HepG2 (cell line): ENCODE results near the gene MYO16. TPM values are rescaled to one million over a fixed set of nuclear protein-coding genes. Genes with fewer than 3 reads are reported as not detected.

ENCODE experiments used
- ATAC-seq: fragments of 200-7000 bp; cut with Tn5 transposase; 3 replicates; pipeline ENCODE4 v1.9.1; 2020; ENCODE audit warnings: mild to moderate bottlenecking, moderate library complexity
- BruUV-seq: library from RNA; stranded (reverse); fragments of 400-500 nt; replicated peaks from 2 replicates; lab custom pipeline; 2021; lab: Mats Ljungman, UMichigan
- CTCF ChIA-PET: fragments of 300-600 bp; formaldehyde crosslinking; extraction: SDS; loops from one replicate; lab custom pipeline; 2021; ENCODE audit warnings: low total read pairs, inconsistent platforms, low intra/inter-chr PET ratio; lab: Yijun Ruan, JAX
- POLR2A ChIA-PET: fragments of 350-600 bp; sonication (Branson Sonifier 250); formaldehyde crosslinking; loops from one replicate; lab custom pipeline; 2020; ENCODE audit warnings: antibody characterized with exemption, inconsistent platforms; lab: Yijun Ruan, JAX
- DNase-seq: peaks from one replicate; pipeline ENCODE4 v3.0.0-alpha.2; 2015; ENCODE audit warnings: low spot score
- FAIRE-seq: peaks from 3 replicates; lab custom pipeline; 2011; peaks lifted over from hg19 to GRCh38; lab: Jason Lieb, UNC
- H2AFZ ChIP-seq: one replicate; pipeline ENCODE4 v1.6.1; 2011; ENCODE audit warnings: low read length, inconsistent platforms
- H3K27ac ChIP-seq: fragments of 300-600 bp; 3 replicates; pipeline ENCODE4 v1.8.0; 2011; ENCODE audit warnings: mixed run types, mild to moderate bottlenecking, mixed read lengths, low read length, inconsistent platforms; ENCODE audit not compliant: insufficient read depth; ENCODE audit errors: extremely low read length
- H3K27me3 ChIP-seq, 2 experiments: fragments of 200-600 bp in 1 of 2; 2 replicates in 1 of 2; 3 replicates in 1 of 2; pipeline versions ENCODE4 v1.6.0 to v1.8.0; 2011; ENCODE audit warnings: low read length in 2 of 2, mild to moderate bottlenecking in 2 of 2, moderate library complexity in 2 of 2, inconsistent platforms in 1 of 2; ENCODE audit not compliant: insufficient read depth in 2 of 2, control insufficient read depth in 1 of 2
- H3K36me3 ChIP-seq, 2 experiments: fragments of 200-600 bp in 1 of 2; replicated peaks in 1 of 2; 2 replicates in 1 of 2; 3 replicates in 1 of 2; pipeline versions ENCODE4 v1.5.1 to v1.8.0; 2011; ENCODE audit warnings: low read length in 2 of 2, inconsistent platforms in 1 of 2; ENCODE audit not compliant: insufficient read depth in 2 of 2, control insufficient read depth in 1 of 2
- H3K4me1 ChIP-seq: 2 replicates; pipeline ENCODE4 v1.5.1; 2012; ENCODE audit warnings: low read length, inconsistent platforms; ENCODE audit not compliant: insufficient read depth
- H3K4me2 ChIP-seq: 2 replicates; pipeline ENCODE4 v1.6.0; 2011; ENCODE audit warnings: low read depth, low read length, inconsistent platforms
- H3K4me3 ChIP-seq, 3 experiments: fragments of 200-600 bp in 1 of 3; sonication (generic), shearing (Covaris generic) in 1 of 3; replicated peaks in 1 of 3; 2 replicates each; pipeline ENCODE4 v1.5.1; 2011 to 2016; ENCODE audit warnings: low read length in 3 of 3, inconsistent platforms in 2 of 3, low read depth in 2 of 3, mild to moderate bottlenecking in 2 of 3, control low read depth in 1 of 3, mixed read lengths in 1 of 3; ENCODE audit not compliant: insufficient read depth in 1 of 3
- H3K79me2 ChIP-seq: one replicate; pipeline ENCODE4 v1.6.1; 2011; ENCODE audit warnings: low read length, inconsistent platforms; ENCODE audit not compliant: insufficient read depth
- H3K9ac ChIP-seq: 2 replicates; pipeline ENCODE4 v1.6.0; 2011; ENCODE audit warnings: mild to moderate bottlenecking, low read depth, low read length, inconsistent platforms; ENCODE audit not compliant: insufficient read depth
- H3K9me3 ChIP-seq: 2 replicates; pipeline ENCODE4 v1.5.1; 2012; ENCODE audit warnings: mild to moderate bottlenecking, low read length
- H4K20me1 ChIP-seq: 2 replicates; pipeline ENCODE4 v1.6.0; 2011; ENCODE audit warnings: inconsistent platforms, mild to moderate bottlenecking, low read length, moderate library complexity; ENCODE audit not compliant: insufficient read depth
- ARHGAP35 ChIP-seq: sonication (generic); formaldehyde crosslinking; IDR thresholded peaks from 2 replicates; pipeline ENCODE4 v1.9.0; 2022; ENCODE audit warnings: mild to moderate bottlenecking, inconsistent platforms, moderate library complexity, missing genetic modification reagents, borderline replicate concordance
- ATM ChIP-seq: fragments of 450-650 bp; IDR thresholded peaks from 2 replicates; pipeline ENCODE4 v1.7.1; 2017; ENCODE audit warnings: mild to moderate bottlenecking, borderline replicate concordance
- CENPX ChIP-seq: sonication (generic); formaldehyde crosslinking; IDR thresholded peaks from 2 replicates; pipeline ENCODE4 v1.9.0; 2021; ENCODE audit warnings: mild to moderate bottlenecking, missing genetic modification reagents, moderate library complexity
- EED ChIP-seq: sonication (generic); formaldehyde crosslinking; IDR thresholded peaks from 2 replicates; pipeline ENCODE4 v1.5.0; 2020; ENCODE audit warnings: mild to moderate bottlenecking, missing genetic modification reagents
- FOXA1 ChIP-seq, 2 experiments: fragments of 450-650 bp in 1 of 2; sonication (generic) in 1 of 2; formaldehyde crosslinking in 1 of 2; IDR thresholded peaks; 2 replicates each; pipeline versions ENCODE4 v1.4.0 to v1.6.1; 2016 to 2020; ENCODE audit warnings: missing genetic modification reagents in 1 of 2
- HIVEP1 ChIP-seq: sonication (generic); formaldehyde crosslinking; IDR thresholded peaks from 2 replicates; pipeline ENCODE4 v1.4.0; 2020; ENCODE audit warnings: mild to moderate bottlenecking, missing genetic modification reagents
- IRF2 ChIP-seq: IDR thresholded peaks from 2 replicates; pipeline ENCODE4 v1.6.1; 2018; ENCODE audit warnings: missing genetic modification reagents, missing compliant biosample characterization
- MAFF ChIP-seq: IDR thresholded peaks from 2 replicates; pipeline ENCODE4 v1.6.1; 2011; ENCODE audit warnings: low read depth, low read length, improper control_type of control experiment
- MIER2 ChIP-seq: IDR thresholded peaks from 2 replicates; pipeline ENCODE4 v1.6.1; 2016; ENCODE audit warnings: missing biosample characterization, missing genetic modification reagents
- MTF2 ChIP-seq: sonication (generic); formaldehyde crosslinking; IDR thresholded peaks from 2 replicates; pipeline ENCODE4 v1.5.0; 2020; ENCODE audit warnings: missing genetic modification reagents, borderline replicate concordance
- NFE2L1 ChIP-seq: sonication (generic); formaldehyde crosslinking; IDR thresholded peaks from 2 replicates; pipeline ENCODE4 v1.4.0; 2020; ENCODE audit warnings: missing genetic modification reagents, mild to moderate bottlenecking, borderline replicate concordance
- RFX1 ChIP-seq: fragments of 450-650 bp; IDR thresholded peaks from 2 replicates; pipeline ENCODE4 v1.6.1; 2017
- ZNF24 ChIP-seq: fragments of 450-650 bp; IDR thresholded peaks from 2 replicates; pipeline ENCODE4 v1.6.1; 2017; ENCODE audit warnings: antibody characterized with exemption, mild to moderate bottlenecking
- ZSCAN30 ChIP-seq: sonication (generic); formaldehyde crosslinking; IDR thresholded peaks from 2 replicates; pipeline ENCODE4 v1.5.0; 2020; ENCODE audit warnings: mild to moderate bottlenecking, missing genetic modification reagents
- WGBS: methylation state at CpG from one replicate; pipeline ENCODE4 v1.1.6; 2017; ENCODE audit warnings: low lambda C conversion rate; 5-methylcytosine and 5-hydroxymethylcytosine counted together
- in situ Hi-C: cut with HindIII; loops from 2 replicates; pipeline ENCODE4 v1.10.0; 2017; ENCODE audit warnings: low pct_unique_long_range_greater_than_20kb; ENCODE audit not compliant: extremely low pct_ligation_motif_present
- intact Hi-C: fragments of 100-400 bp; cut with micrococcal nuclease; formaldehyde crosslinking; loops from one replicate; pipeline ENCODE4 v1.10.0; 2022; ENCODE audit not compliant: unreplicated experiment
- polyA plus RNA-seq, 8 experiments: library from polyadenylated mRNA; depleted of rRNA in 3 of 8; stranded (reverse) in 7 of 8; unstranded in 1 of 8; fragments of >200 nt; fragmentation: Illumina TruSeq in 4 of 8; extraction: Trizol in 4 of 8; gene quantifications; 2 replicates each; pipeline versions ENCODE4 v1.2.1 to v1.2.3, GENCODE V29; 2011 to 2016; ENCODE audit warnings: low read depth in 4 of 8, missing spikeins in 1 of 8, mixed read lengths in 1 of 8; ENCODE audit not compliant: insufficient read depth in 1 of 8
- total RNA-seq, 5 experiments: library from RNA; depleted of rRNA; stranded (reverse); fragments of >200 nt; fragmentation: Illumina TruSeq; extraction: Trizol; gene quantifications; 2 replicates each; pipeline ENCODE4 v1.2.3, GENCODE V29; 2016; ENCODE audit warnings: low read depth in 1 of 5
- TF ChIP-seq, protein P1 (sequence below): sonication (generic); formaldehyde crosslinking; conservative IDR thresholded peaks from 2 replicates; pipeline ENCODE4 v1.4.0; 2020; ENCODE audit warnings: mild to moderate bottlenecking, missing genetic modification reagents, moderate library complexity

The MYO16 gene
- total and polyA plus RNA-seq, 2 of the 13 experiments (the other 11 are each of a cell fraction or from before 2014, with no cell fraction given): not detected

DNA sequence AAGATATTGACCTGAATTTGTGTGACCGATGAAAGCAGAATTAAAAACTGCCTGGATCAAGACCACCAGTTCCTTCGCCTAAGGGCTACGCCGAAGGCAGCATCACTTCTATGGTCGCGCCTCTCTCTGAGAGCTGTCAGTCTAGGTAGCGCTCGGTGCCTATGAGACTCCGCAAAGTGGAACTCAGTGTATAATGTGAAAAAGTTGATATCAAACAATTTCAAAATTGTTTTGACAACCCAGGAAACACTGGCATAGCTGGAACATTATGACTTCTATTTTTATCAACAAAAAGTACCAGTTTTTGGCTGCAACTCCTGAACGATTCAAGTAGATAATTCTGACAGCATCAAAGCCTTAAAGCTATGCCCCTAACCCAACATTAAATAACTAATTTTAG, 223.6 kb downstream of the MYO16 start:
- no peaks in the 10 kb centered on the region for H4K20me1 ChIP-seq
- H3K9me3 ChIP-seq: peaks cover 13% of the 10 kb centered on the region
- H3K27me3 ChIP-seq: no peaks in the 10 kb centered on the region
- H3K4me2 ChIP-seq: no peak overlapping the region
- no peak overlapping the region for H3K4me3 ChIP-seq
- H2AFZ ChIP-seq: no peak overlapping the region
- H3K27ac ChIP-seq: no peak overlapping the region
- no peaks in the 10 kb centered on the region for H3K4me1 ChIP-seq
- in situ Hi-C loops: no loop called here
- no peaks in the 10 kb centered on the region for H3K36me3 ChIP-seq
- FAIRE-seq (no peak), ATAC-seq (no peak), DNase-seq (no peak)
- ChIA-PET CTCF (no interaction called here), POLR2A (no interaction called here)
- TF ChIP-seq EED (CRISPR knock-in tag) (no peak), ZSCAN30 (CRISPR knock-in tag) (no peak), NFE2L1 (CRISPR knock-in tag) (no peak), ARHGAP35 (no peak), RFX1 (no peak), ATM (no peak), MIER2 (CRISPR knock-in tag) (no peak)
- BruUV-seq: no TSS peak
- 69% methylated on average over 10 of the region's 10 CpGs for WGBS
- H3K9ac ChIP-seq: no peak overlapping the region
- intact Hi-C loops: no loop called here
- no peaks in the 10 kb centered on the region for H3K79me2 ChIP-seq

GRCh38 chr13:108855737-108856387, 226.5 kb downstream of the MYO16 start:
- Histone ChIP-seq H3K4me3 (no peak overlapping the region), H3K9me3 (peaks cover 13% of the 10 kb centered on the region), H4K20me1 (no peaks in the 10 kb centered on the region), H2AFZ (no peak overlapping the region), H3K27ac (no peak overlapping the region), H3K27me3 (no peaks in the 10 kb centered on the region), H3K4me1 (no peaks in the 10 kb centered on the region), H3K9ac (no peak overlapping the region), H3K36me3 (no peaks in the 10 kb centered on the region), H3K79me2 (no peaks in the 10 kb centered on the region), H3K4me2 (no peak overlapping the region)
- CTCF ChIA-PET: no interaction called here
- DNase-seq (no peak), FAIRE-seq (no peak), ATAC-seq (no peak)
- BruUV-seq: no TSS peak
- POLR2A ChIA-PET: no interaction called here
- in situ Hi-C loops (no loop called here), intact Hi-C loops (no loop called here)
- WGBS: 10% methylated on average over 4 of the region's 4 CpGs
- TF ChIP-seq IRF2 (CRISPR knock-in tag): no peak
- TF ChIP-seq, protein P1, sequence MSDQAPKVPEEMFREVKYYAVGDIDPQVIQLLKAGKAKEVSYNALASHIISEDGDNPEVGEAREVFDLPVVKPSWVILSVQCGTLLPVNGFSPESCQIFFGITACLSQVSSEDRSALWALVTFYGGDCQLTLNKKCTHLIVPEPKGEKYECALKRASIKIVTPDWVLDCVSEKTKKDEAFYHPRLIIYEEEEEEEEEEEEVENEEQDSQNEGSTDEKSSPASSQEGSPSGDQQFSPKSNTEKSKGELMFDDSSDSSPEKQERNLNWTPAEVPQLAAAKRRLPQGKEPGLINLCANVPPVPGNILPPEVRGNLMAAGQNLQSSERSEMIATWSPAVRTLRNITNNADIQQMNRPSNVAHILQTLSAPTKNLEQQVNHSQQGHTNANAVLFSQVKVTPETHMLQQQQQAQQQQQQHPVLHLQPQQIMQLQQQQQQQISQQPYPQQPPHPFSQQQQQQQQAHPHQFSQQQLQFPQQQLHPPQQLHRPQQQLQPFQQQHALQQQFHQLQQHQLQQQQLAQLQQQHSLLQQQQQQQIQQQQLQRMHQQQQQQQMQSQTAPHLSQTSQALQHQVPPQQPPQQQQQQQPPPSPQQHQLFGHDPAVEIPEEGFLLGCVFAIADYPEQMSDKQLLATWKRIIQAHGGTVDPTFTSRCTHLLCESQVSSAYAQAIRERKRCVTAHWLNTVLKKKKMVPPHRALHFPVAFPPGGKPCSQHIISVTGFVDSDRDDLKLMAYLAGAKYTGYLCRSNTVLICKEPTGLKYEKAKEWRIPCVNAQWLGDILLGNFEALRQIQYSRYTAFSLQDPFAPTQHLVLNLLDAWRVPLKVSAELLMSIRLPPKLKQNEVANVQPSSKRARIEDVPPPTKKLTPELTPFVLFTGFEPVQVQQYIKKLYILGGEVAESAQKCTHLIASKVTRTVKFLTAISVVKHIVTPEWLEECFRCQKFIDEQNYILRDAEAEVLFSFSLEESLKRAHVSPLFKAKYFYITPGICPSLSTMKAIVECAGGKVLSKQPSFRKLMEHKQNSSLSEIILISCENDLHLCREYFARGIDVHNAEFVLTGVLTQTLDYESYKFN: no peak
- TF ChIP-seq MAFF: no peak
- no peak for TF ChIP-seq CENPX (CRISPR knock-in tag)
- TF ChIP-seq ZNF24: no peak
- no peak for TF ChIP-seq HIVEP1
- TF ChIP-seq FOXA1 (IDR thresholded peaks at IDR 0.05): no peak
- TF ChIP-seq FOXA1 (CRISPR knock-in tag; IDR thresholded peaks at IDR 0.05): no peak
- TF ChIP-seq MTF2: no peak
